Measurements from ENCODE around the gene ZNF800. TPM values are rescaled to one million over a fixed set of nuclear protein-coding genes. Genes with fewer than 3 reads are reported as not detected.

ZNF800 gene
- total and polyA plus RNA-seq, 2 of the 8 experiments (the other 6 are each of a cell fraction or from before 2014, with no cell fraction given): 1.0 to 6.5 TPM

GRCh38 chr7:127413962-127414361 is 21.5 kb upstream of the ZNF800 start:
- Histone ChIP-seq H3K27ac (ENCODE audit: low read depth, low read length) (no peak overlapping the region), H3K18ac (ENCODE audit: extremely low read depth, low read length) (no peak overlapping the region), H3K4me2 (ENCODE audit: insufficient read depth in 1 of 2, low read depth in 2 of 2, low read length in 2 of 2) (no peak overlapping the region), H3K4me3 (ENCODE audit: extremely low read depth in 1 of 4, insufficient read depth in 2 of 4, low read depth in 3 of 4, low read length in 4 of 4) (no peak overlapping the region), H3K4me1 (replicated peaks in 1 of 4; ENCODE audit: control insufficient read depth in 3 of 4, insufficient read depth in 4 of 4, low read length in 3 of 4) (no peaks in the 10 kb centered on the region), H3K14ac (ENCODE audit: insufficient read length) (no peak overlapping the region), H3K23ac (ENCODE audit: insufficient read length) (no peak overlapping the region), H3K79me1 (ENCODE audit: low read depth, low read length) (no peaks in the 10 kb centered on the region), H2BK5ac (ENCODE audit: low read depth, low read length) (no peak overlapping the region), H3K9me3 (ENCODE audit: insufficient read depth in 2 of 2, low read depth in 1 of 2, low read length in 1 of 2) (no peaks in the 10 kb centered on the region), H4K5ac (ENCODE audit: insufficient read length, low read depth, low read length) (no peak overlapping the region), H2BK15ac (ENCODE audit: low read length) (no peak overlapping the region), H3K56ac (replicated peaks; ENCODE audit: insufficient read length, low read depth, low read length) (no peak overlapping the region), H2AFZ (ENCODE audit: low read length) (no peak overlapping the region), H3K79me2 (ENCODE audit: control insufficient read depth in 1 of 2, insufficient read depth in 2 of 2, low read length in 2 of 2) (no peaks in the 10 kb centered on the region), H2BK20ac (ENCODE audit: low read length) (no peak overlapping the region), H2BK12ac (ENCODE audit: low read depth, low read length) (no peak overlapping the region), H4K8ac (ENCODE audit: extremely low read depth, insufficient read depth, low read length) (no peak overlapping the region), H2AK5ac (ENCODE audit: low read depth, low read length) (no peak overlapping the region), H3K27me3 (replicated peaks in 1 of 4; ENCODE audit: control insufficient read depth in 3 of 4, extremely low read depth in 1 of 4, insufficient read depth in 3 of 4, low read length in 3 of 4) (no peaks in the 10 kb centered on the region), H3K23me2 (ENCODE audit: low read depth, low read length) (peaks cover 4% of the 10 kb centered on the region; the same call in 1 of the 2 replicates), H3K36me3 (ENCODE audit: control insufficient read depth in 2 of 4, insufficient read depth in 4 of 4, low read length in 3 of 4) (no peaks in the 10 kb centered on the region), H3K9ac (replicated peaks in 1 of 4; ENCODE audit: extremely low read depth in 1 of 4, low read depth in 3 of 4, low read length in 3 of 4) (peak overlapping the region in 1 of 4 experiments; percentile 57; a peak in 1 of 7 replicates), H4K20me1 (replicated peaks in 1 of 2; ENCODE audit: control insufficient read depth in 1 of 2, insufficient read depth in 2 of 2, low read length in 2 of 2) (peaks cover 0 to 3% of the 10 kb centered on the region in 2 experiments), H2BK120ac (replicated peaks; ENCODE audit: low read depth, low read length) (no peak overlapping the region), H4K91ac (replicated peaks; ENCODE audit: insufficient read length, low read length) (no peak overlapping the region), H3K4ac (replicated peaks; ENCODE audit: insufficient read length, low read depth, low read length) (no peak overlapping the region)
- TF ChIP-seq CREB1 (IDR thresholded peaks at IDR 0.05): no peak
- ChIA-PET CTCF (ENCODE audit: partially characterized antibody) (interaction anchor here (0.9 kb wide), 1 partner anchor 164 kb away, joined by 3 read pairs; no protein-coding TSS in a partner anchor), POLR2A (ENCODE audit: partially characterized antibody) (no interaction called here)
- DNase-seq (ENCODE audit: low read depth in 1 of 2, low spot score in 2 of 2) (no peak), FAIRE-seq (no peak)
- WGBS, 2 experiments (ENCODE audit: extremely low coverage in 1 of 2, insufficient coverage in 1 of 2, insufficient read length in 1 of 2, insufficient replicate concordance in 2 of 2, low coverage in 1 of 2, low lambda C conversion rate in 2 of 2, missing lambda C conversion rate in 1 of 2): 95% methylated on average over 2 of the region's 2 CpGs; no CpG with 5 or more reads in 1 of the 2 experiments
